ENCODE measurements around the gene ZNF90.
"Not testable (repeated sequence)": the region's sequence is repeated elsewhere in the genome, so short reads cannot be mapped to it uniquely, and the experiment has no call there.

Gene ZNF90

GRCh38 chr19:20067943-20068342 lies 9.9 kb upstream of the ZNF90 start:
- Histone ChIP-seq H3K4me3 (ENCODE audit: low read length, poor library complexity, severe bottlenecking) (no peak overlapping the region), H3K9ac (ENCODE audit: low read depth, low read length, poor library complexity, severe bottlenecking) (no peak overlapping the region), H3F3A (ENCODE audit: low read depth) (no peaks in the 10 kb centered on the region), H3K4me2 (ENCODE audit: low read depth, low read length, poor library complexity, severe bottlenecking) (no peak overlapping the region), H3K79me2 (ENCODE audit: insufficient read depth, low read length) (no peaks in the 10 kb centered on the region), H3K36me3 (ENCODE audit: insufficient read depth, low read length) (no peaks in the 10 kb centered on the region), H3K9me2 (replicated peaks; ENCODE audit: low read depth, low read length) (no peaks in the 10 kb centered on the region), H4K20me1 (ENCODE audit: insufficient read depth, low read length, poor library complexity, severe bottlenecking) (no peaks in the 10 kb centered on the region), H3K9me3 (ENCODE audit: insufficient read depth, low read depth, low read length) (no peaks in the 10 kb centered on the region; the same call in 1 of the 2 replicates), H3K4me1 (ENCODE audit: insufficient read depth, low read length, poor library complexity, severe bottlenecking) (no peaks in the 10 kb centered on the region), H2AFZ (ENCODE audit: low read length) (no peak overlapping the region), H3K27me3 (ENCODE audit: insufficient read depth, low read length, poor library complexity, severe bottlenecking) (no peaks in the 10 kb centered on the region)
- TF ChIP-seq EZH2phosphoT487 (IDR thresholded peaks at IDR 0.05; ENCODE audit: borderline replicate concordance): no peak
- TF ChIP-seq CTCF (conservative IDR thresholded peaks at IDR 0.05; ENCODE audit: low read length): no peak

DNA sequence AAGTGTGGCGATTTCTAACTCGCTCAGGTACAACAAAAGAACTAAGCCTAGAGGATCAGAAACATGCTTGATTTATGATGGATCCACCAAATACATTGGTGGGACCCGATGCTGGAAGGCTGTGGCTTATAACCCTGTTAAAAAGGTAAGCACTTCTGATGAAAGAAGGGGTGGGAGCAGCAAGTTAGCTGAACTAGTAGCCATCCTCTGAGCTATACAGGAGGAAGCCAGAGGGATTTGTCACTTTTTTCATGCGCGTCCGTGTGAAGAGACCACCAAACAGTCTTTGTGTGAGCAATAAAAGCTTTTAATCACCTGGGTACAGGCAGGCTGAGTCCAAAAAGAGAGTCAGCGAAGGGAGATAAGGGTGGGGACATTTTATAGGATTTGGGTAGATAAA lies 9.2 kb upstream of the ZNF90 start:
- H2AFZ ChIP-seq (ENCODE audit: low read length); H3K9ac ChIP-seq (ENCODE audit: low read depth, low read length, poor library complexity, severe bottlenecking); H3F3A ChIP-seq (ENCODE audit: low read depth); H3K9me3 ChIP-seq (ENCODE audit: insufficient read depth, low read depth, low read length); H3K4me2 ChIP-seq (ENCODE audit: low read depth, low read length, poor library complexity, severe bottlenecking); H4K20me1 ChIP-seq (ENCODE audit: insufficient read depth, low read length, poor library complexity, severe bottlenecking); H3K79me2 ChIP-seq (ENCODE audit: insufficient read depth, low read length); H3K36me3 ChIP-seq (ENCODE audit: insufficient read depth, low read length); H3K4me1 ChIP-seq (ENCODE audit: insufficient read depth, low read length, poor library complexity, severe bottlenecking); H3K27me3 ChIP-seq (ENCODE audit: insufficient read depth, low read length, poor library complexity, severe bottlenecking); H3K4me3 ChIP-seq (ENCODE audit: low read length, poor library complexity, severe bottlenecking); H3K9me2 ChIP-seq (replicated peaks; ENCODE audit: low read depth, low read length): not testable (repeated sequence)

DNA sequence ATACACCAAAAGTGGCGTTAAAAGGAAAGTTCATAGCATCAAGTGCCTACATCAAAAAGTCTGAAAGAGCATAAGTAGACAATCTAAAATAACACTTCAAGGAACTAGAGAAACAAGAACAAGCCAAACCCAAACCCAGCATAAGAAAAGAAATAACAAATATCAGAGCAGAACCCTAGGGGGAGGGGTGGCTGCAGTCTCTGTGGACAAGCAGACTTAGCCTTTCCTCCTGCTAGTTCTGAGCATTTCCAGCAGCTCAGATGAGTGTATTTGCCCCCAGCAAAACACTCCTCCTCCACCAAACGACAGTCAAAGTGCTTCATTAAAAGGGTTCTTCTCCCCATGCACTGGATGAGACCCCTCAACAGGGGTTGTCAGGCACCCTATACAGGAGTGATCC lies 7.1 kb upstream of the ZNF90 start:
- no peaks in the 10 kb centered on the region for H3K9me2 ChIP-seq (replicated peaks; ENCODE audit: low read depth, low read length)
- H4K20me1 ChIP-seq (ENCODE audit: insufficient read depth, low read length, poor library complexity, severe bottlenecking): no peaks in the 10 kb centered on the region
- H2AFZ ChIP-seq (ENCODE audit: low read length): no peak overlapping the region
- H3K27me3 ChIP-seq (ENCODE audit: insufficient read depth, low read length, poor library complexity, severe bottlenecking): no peaks in the 10 kb centered on the region
- H3K36me3 ChIP-seq (ENCODE audit: insufficient read depth, low read length): no peaks in the 10 kb centered on the region
- no peak for TF ChIP-seq EZH2phosphoT487 (IDR thresholded peaks at IDR 0.05; ENCODE audit: borderline replicate concordance)
- no peak for TF ChIP-seq CTCF (conservative IDR thresholded peaks at IDR 0.05; ENCODE audit: low read length)
- no peak overlapping the region for H3K9ac ChIP-seq (ENCODE audit: low read depth, low read length, poor library complexity, severe bottlenecking)
- H3K9me3 ChIP-seq (ENCODE audit: insufficient read depth, low read depth, low read length): no peaks in the 10 kb centered on the region; the same call in 1 of the 2 replicates
- no peaks in the 10 kb centered on the region for H3F3A ChIP-seq (ENCODE audit: low read depth)
- no peak overlapping the region for H3K4me3 ChIP-seq (ENCODE audit: low read length, poor library complexity, severe bottlenecking)
- H3K4me1 ChIP-seq (ENCODE audit: insufficient read depth, low read length, poor library complexity, severe bottlenecking): no peaks in the 10 kb centered on the region
- H3K4me2 ChIP-seq (ENCODE audit: low read depth, low read length, poor library complexity, severe bottlenecking): no peak overlapping the region
- H3K79me2 ChIP-seq (ENCODE audit: insufficient read depth, low read length): no peaks in the 10 kb centered on the region

DNA sequence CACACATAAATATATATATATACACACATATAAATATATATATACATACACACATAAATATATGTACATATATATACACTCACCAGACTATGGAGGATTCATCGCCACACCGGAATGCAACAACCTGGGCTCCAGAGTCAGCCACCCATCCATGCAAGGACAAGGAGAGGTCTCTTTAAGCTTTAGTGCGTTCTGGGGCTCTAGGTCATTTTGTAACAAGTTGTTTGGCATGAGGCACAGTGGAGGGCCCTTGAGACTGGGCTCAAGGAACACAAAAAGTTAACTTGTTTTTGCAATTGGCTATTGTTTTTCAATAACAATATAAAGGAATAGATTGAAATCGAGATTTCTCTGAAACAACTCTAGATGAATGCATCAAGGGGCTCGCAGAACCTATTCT lies 4.9 kb upstream of the ZNF90 start:
- Histone ChIP-seq H3K4me1 (ENCODE audit: insufficient read depth, low read length, poor library complexity, severe bottlenecking) (no peaks in the 10 kb centered on the region), H3K9me2 (replicated peaks; ENCODE audit: low read depth, low read length) (no peaks in the 10 kb centered on the region), H4K20me1 (ENCODE audit: insufficient read depth, low read length, poor library complexity, severe bottlenecking) (no peaks in the 10 kb centered on the region), H3F3A (ENCODE audit: low read depth) (no peaks in the 10 kb centered on the region), H3K27me3 (ENCODE audit: insufficient read depth, low read length, poor library complexity, severe bottlenecking) (no peaks in the 10 kb centered on the region), H3K4me3 (ENCODE audit: low read length, poor library complexity, severe bottlenecking) (no peak overlapping the region), H3K4me2 (ENCODE audit: low read depth, low read length, poor library complexity, severe bottlenecking) (no peak overlapping the region), H3K9me3 (ENCODE audit: insufficient read depth, low read depth, low read length) (no peaks in the 10 kb centered on the region; the same call in 1 of the 2 replicates), H3K79me2 (ENCODE audit: insufficient read depth, low read length) (peaks cover under 1% of the 10 kb centered on the region; the same call in 1 of the 2 replicates), H2AFZ (ENCODE audit: low read length) (no peak overlapping the region), H3K36me3 (ENCODE audit: insufficient read depth, low read length) (no peaks in the 10 kb centered on the region), H3K9ac (ENCODE audit: low read depth, low read length, poor library complexity, severe bottlenecking) (no peak overlapping the region)
- TF ChIP-seq CTCF (conservative IDR thresholded peaks at IDR 0.05; ENCODE audit: low read length): no peak
- TF ChIP-seq EZH2phosphoT487 (IDR thresholded peaks at IDR 0.05; ENCODE audit: borderline replicate concordance): no peak
